NOMO-1 (cell line): ENCODE results near the gene ADRA2A.

Experiments
- DNase-seq, 2 experiments: peaks; one replicate each; lab custom pipeline; 2025; ENCODE audit not compliant: unreplicated experiment in 2 of 2; lab: John Stamatoyannopoulos, UW

ADRA2A gene

GRCh38 chr10:111083222-111084095, 6.6 kb downstream of the ADRA2A start:
- DNase-seq: no peak

- no peak for DNase-seq
Observed at GRCh38 chr10:111084366-111085255, 7.8 kb downstream of the ADRA2A start.

GRCh38 chr10:111085690-111086353, 9.0 kb downstream of the ADRA2A start:
- no peak for DNase-seq

GRCh38 chr10:111086574-111086973, 9.7 kb downstream of the ADRA2A start:
- peak in 1 of 2 experiments; percentile 15 for DNase-seq

GRCh38 chr10:111087331-111087756, 10.5 kb downstream of the ADRA2A start:
- no peak for DNase-seq

- DNase-seq: no peak
Observed at GRCh38 chr10:111087968-111088505, 11.2 kb downstream of the ADRA2A start.

- DNase-seq: no peak
Observed at GRCh38 chr10:111089293-111089692, 12.5 kb downstream of the ADRA2A start.

GRCh38 chr10:111091833-111092232, 15.0 kb downstream of the ADRA2A start:
- no peak for DNase-seq

GRCh38 chr10:111093741-111094380, 17.0 kb downstream of the ADRA2A start:
- DNase-seq: no peak

GRCh38 chr10:111098679-111099437, 22.0 kb downstream of the ADRA2A start:
- no peak for DNase-seq

- no peak for DNase-seq
Observed at GRCh38 chr10:111100198-111100597, 23.4 kb downstream of the ADRA2A start.

GRCh38 chr10:111101796-111102195, 25.0 kb downstream of the ADRA2A start:
- no peak for DNase-seq

- no peak for DNase-seq
Observed at GRCh38 chr10:111102359-111102837, 25.6 kb downstream of the ADRA2A start.

GRCh38 chr10:111103196-111103840, 26.5 kb downstream of the ADRA2A start:
- DNase-seq: no peak

- DNase-seq: no peak
Observed at GRCh38 chr10:111104811-111105210, 28.0 kb downstream of the ADRA2A start.

- DNase-seq: no peak
Observed at GRCh38 chr10:111106081-111106480, 29.3 kb downstream of the ADRA2A start.

- no peak for DNase-seq
Observed at GRCh38 chr10:111107023-111107422, 30.2 kb downstream of the ADRA2A start.

GRCh38 chr10:111107846-111108245, 31.0 kb downstream of the ADRA2A start:
- DNase-seq: no peak

GRCh38 chr10:111108441-111108840, 31.6 kb downstream of the ADRA2A start:
- DNase-seq: no peak
